GM12892 (cell line): ENCODE data around the gene GLT1D1.

Experiments used
- DNase-seq: peaks from one replicate; pipeline ENCODE4 v3.0.0; 2011; ENCODE audit not compliant: insufficient read length
- FAIRE-seq: peaks from 2 replicates; lab custom pipeline; 2011; peaks lifted over from hg19 to GRCh38; lab: Jason Lieb, UNC
- POLR2A ChIP-seq: IDR thresholded peaks from 2 replicates; pipeline ENCODE4 v1.6.1; 2011; ENCODE audit warnings: low read depth, low read length, control low read depth
- POLR2AphosphoS5 ChIP-seq: IDR thresholded peaks from 2 replicates; pipeline ENCODE4 v1.6.1; 2011; ENCODE audit warnings: low read depth, low read length, control low read depth
- TAF1 ChIP-seq: IDR thresholded peaks from 2 replicates; pipeline ENCODE4 v1.6.1; 2011; ENCODE audit warnings: low read depth, mild to moderate bottlenecking, control low read depth, low read length, borderline replicate concordance

Gene GLT1D1

GRCh38 chr12:128961308-128961902 lies 108.1 kb downstream of the GLT1D1 start:
- no peak for FAIRE-seq

DNA sequence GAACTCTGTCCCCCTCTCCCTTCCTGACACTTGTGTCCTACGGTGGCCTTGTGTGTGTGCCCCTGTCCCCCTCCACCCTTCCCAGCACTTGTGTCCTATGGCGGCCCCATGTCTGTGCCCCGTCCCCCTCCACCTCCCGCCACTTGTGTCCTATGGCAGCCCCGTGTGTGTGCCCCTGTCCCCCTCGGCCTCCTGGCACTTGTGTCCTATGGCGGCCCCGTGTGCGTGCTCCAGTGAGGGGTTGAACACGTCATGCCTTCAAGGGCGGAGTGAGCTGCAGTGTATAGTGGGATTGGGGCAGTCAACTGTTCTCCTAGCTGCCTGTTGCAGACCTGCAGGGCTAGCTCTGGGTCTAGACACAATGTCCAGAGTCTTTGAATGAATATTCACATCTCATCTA lies 108.7 kb downstream of the GLT1D1 start:
- TF ChIP-seq TAF1 (no peak), POLR2AphosphoS5 (no peak), POLR2A (no peak)
- no peak for DNase-seq
- no peak for FAIRE-seq

More at GRCh38 chr12:128961308-128961902, 108.1 kb downstream of the GLT1D1 start:
- TF ChIP-seq POLR2A (no peak), POLR2AphosphoS5 (no peak), TAF1 (no peak)
- DNase-seq = no peak

GRCh38 chr12:128966203-128966810 lies 113.0 kb downstream of the GLT1D1 start:
- DNase-seq = no peak
- TF ChIP-seq TAF1 = no peak
- TF ChIP-seq POLR2A = no peak
- TF ChIP-seq POLR2AphosphoS5 = no peak
- no peak for FAIRE-seq

DNA sequence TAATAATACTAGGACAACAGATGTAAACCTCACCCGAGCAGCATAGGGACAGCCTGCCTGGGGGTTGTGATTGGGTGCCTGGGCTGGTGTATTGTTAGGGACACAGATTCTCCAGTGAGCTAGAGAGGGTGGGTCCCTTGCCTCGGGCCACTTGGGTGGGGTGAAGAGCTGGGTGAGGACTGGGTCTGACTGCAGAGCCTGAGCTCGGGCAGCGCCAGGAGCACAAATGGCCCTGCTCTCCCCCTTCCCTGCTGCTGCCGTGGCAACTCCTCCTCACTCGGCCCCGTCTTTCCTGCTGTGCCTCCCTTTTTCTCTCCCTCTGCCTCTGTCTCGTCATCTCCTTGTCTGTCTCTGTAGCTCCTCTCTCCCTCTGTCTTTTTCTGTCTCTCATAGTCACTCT lies 115.4 kb downstream of the GLT1D1 start:
- no peak for TF ChIP-seq POLR2AphosphoS5
- TF ChIP-seq POLR2A = no peak
- TF ChIP-seq TAF1 = no peak
- FAIRE-seq = no peak
- no peak for DNase-seq

DNA sequence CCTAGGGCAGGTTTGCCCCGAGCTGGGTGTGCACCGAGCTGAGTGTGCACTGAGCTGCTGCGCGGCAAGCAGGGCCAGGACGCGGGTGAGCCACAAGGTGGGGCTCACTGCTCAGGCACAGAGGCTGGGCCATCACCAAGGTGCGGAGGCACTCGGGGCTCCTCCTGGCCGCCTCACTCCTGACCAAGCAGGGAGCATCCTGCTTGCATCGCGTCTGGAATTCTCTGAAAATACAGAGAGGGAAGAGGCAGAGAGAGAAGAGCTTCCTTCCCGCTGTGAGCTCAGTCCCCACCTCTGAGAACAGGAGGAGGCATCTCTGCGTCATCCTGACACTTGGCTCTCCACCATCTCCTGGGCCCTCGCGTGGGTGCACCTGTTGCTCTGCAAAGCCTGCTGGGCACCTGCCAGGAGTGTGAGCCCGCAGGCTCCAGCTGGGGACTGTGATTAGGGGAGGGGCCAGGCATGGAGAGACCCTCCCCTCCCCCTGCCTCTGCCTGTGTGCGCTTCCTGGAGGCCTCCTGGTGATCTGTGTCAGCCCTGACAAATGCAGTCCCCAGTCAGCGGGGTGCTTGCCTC lies 116.3 kb downstream of the GLT1D1 start:
- peak; percentile 65 for DNase-seq
- no peak for FAIRE-seq

DNA sequence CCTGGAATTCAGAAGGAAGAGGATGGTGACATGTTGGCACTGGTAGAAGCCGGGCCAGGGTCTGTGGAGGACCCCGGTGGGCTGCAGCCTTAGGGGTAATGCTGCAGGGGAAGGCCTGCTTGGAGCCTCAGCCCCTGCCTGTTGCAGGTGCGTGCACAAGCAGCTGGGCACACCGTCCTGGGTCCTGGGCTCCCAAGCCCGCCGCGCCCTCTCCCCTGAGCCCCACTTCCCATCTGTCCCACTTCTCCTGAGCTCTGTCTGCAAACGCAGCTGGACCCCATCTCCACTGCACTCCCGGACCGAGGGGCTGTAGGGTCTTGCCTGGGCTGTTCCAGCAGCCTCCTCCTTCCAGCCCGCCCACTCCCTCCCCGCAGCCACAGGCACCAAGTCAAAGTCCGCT lies 116.8 kb downstream of the GLT1D1 start:
- no peak for TF ChIP-seq TAF1
- TF ChIP-seq POLR2AphosphoS5 = no peak
- TF ChIP-seq POLR2A = no peak
- DNase-seq (no peak), FAIRE-seq (no peak)

More for the DNA sequence above, 116.3 kb downstream of the GLT1D1 start:
- TF ChIP-seq TAF1 (no peak), POLR2AphosphoS5 (no peak), POLR2A (no peak)

DNA sequence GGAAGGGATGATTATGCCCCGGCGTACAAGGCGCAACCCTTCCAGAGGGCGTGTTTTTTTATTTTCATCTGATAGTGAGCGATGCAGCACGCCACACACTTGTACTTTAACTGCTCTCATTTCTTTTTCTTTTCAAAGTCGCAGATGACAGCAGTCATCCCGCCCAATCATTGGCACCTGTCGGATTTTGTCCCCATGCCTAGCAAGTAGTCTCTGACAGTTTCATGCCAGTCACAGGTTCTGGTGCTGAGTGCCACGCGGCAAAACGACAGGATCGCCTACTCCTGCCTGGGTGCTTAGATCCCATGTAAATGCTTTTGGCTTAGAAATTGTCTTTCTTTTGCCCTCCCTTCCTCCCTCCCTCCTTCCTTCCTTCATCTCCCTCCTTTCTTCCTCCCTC lies 117.7 kb downstream of the GLT1D1 start:
- DNase-seq = no peak
- TF ChIP-seq TAF1 (no peak), POLR2A (no peak), POLR2AphosphoS5 (no peak)
- no peak for FAIRE-seq

- TF ChIP-seq POLR2AphosphoS5 (no peak), POLR2A (no peak), TAF1 (no peak)
- DNase-seq (no peak), FAIRE-seq (no peak)
Observed at GRCh38 chr12:128971802-128972201, 118.5 kb downstream of the GLT1D1 start.

DNA sequence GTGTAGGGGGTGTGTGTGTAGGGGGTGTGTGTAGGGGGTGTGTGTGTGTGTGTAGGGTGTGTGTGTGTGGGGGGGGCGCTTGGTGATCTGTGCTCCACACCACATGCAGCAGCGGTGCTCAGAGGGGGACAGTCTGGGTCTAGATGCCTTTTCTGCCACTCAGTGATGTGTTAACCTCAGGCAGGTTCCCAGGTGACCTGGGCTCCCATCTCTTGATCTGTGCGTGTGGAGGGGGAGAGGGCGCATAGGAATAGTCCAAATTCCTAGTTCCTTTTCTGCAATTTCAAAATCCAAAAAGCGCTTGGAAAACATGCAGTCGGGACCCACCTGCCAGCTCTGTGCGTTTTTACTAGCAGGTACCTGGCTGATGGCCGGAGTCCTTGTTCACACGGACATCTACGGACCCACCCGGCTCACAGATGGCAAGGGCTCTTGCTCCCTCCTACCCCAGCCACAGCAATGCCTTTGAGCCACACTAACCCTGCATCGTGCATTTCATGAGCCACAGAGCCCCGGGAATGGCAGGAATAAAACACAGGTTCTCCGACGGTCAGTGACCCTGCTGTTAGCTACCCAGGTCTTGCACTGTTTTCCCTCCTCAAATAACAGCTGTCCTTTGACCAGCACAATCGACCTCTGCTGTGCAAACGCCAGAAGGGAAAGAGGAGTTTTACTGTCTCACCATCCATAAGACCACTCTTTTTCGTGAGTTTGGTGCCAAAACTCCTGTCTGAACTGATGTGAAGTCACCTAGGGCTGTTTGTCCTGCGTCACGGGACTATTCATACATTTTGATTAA lies 120.8 kb downstream of the GLT1D1 start:
- no peak for TF ChIP-seq POLR2AphosphoS5
- TF ChIP-seq POLR2A = no peak
- TF ChIP-seq TAF1 = no peak
- FAIRE-seq (no peak), DNase-seq (no peak)

- no peak for TF ChIP-seq TAF1
- no peak for TF ChIP-seq POLR2A
- no peak for TF ChIP-seq POLR2AphosphoS5
- DNase-seq (no peak), FAIRE-seq (no peak)
Observed at GRCh38 chr12:128974881-128975280, 121.6 kb downstream of the GLT1D1 start.

DNA sequence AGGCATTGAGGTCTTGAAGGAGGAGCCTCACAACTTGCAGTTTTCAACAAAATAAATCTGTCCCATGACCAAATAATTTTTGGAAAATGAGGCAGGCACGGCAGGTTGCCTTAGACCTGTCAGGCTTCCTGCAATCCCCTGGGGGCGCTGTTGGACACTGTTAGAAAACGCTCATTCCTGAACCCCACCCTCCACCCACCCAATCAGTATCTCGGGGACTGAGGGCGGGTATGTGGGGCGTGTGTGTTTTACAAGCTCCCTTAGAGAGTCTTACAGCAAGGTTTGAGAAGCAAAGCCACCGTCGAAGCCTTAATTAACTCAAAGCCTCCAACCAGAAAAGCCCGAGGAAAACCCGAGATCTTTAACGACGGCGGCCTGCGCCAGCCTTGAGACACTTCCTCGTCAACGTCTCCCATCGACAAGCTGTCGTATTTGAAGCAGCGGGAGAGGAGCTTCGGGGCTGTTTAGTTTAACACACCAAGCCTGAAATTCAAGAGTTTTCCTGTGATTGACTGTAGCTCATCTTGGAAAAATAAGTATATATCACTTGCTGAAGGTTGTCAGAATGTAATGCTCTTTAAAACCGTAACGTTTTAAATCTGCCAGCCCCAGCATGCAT lies 123.0 kb downstream of the GLT1D1 start:
- TF ChIP-seq POLR2A (no peak), POLR2AphosphoS5 (no peak), TAF1 (no peak)
- DNase-seq (no peak), FAIRE-seq (no peak)

GRCh38 chr12:128977441-128977840 lies 124.2 kb downstream of the GLT1D1 start:
- TF ChIP-seq TAF1 = no peak
- TF ChIP-seq POLR2AphosphoS5 = no peak
- TF ChIP-seq POLR2A = no peak
- no peak for FAIRE-seq
- no peak for DNase-seq
